Activated CD4-positive, alpha-beta T cell treated with anti-CD3 and anti-CD28 coated beads, Interleukin-2, Interleukin-6, amounts not matched to agents 100 ng/mL and 50 ng/mL, durations not matched to agents 16 hours and 8 hours (primary cell): ENCODE data around the gene NKAPL.

Experiments
- DNase-seq: peaks from one replicate; pipeline ENCODE4 v3.0.0-alpha.2; 2020

NKAPL gene

GRCh38 chr6:28258877-28259777, at the start of gene NKAPL:
NKAPL (plus strand) TSS chr6:28259297; CDS start chr6:28259372, 75 bp downstream.
- peak; percentile 38 for DNase-seq

- DNase-seq = no peak
Measured at GRCh38 chr6:28209753-28210535, 49.2 kb upstream of the NKAPL start.

DNA sequence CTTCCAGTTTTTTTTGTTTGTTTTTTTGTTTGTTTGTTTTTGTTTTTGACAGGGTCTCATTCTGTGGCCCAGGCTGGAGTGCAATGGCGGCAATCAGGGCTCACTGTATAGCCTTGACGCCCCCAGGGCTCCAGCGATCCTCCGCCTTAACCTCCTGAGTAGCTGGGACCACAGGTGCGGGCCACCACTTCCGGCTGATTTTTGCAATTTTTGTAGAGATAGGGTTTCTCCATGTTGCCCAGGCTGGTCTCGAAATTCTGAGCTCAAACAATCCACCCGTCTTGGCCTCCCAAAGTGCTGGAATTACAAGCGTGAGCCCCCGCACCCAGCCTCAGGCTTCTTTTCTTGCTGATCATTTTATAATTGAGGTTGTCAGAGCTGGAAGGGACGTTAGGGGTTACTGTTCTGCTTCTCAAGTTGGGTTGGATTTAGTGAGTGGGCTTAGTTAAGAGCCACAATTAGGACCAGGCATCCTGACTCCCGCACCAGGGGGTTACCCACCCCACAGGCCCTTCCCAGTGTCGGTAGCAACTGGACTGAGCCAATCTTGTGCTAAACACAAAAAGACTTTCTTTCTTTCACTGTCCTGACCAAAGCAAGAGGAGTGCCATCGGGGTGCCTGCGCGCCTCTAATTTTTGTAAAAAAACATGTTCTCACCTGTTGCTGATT, 47.1 kb upstream of the NKAPL start:
- DNase-seq = peak; percentile 17

DNA sequence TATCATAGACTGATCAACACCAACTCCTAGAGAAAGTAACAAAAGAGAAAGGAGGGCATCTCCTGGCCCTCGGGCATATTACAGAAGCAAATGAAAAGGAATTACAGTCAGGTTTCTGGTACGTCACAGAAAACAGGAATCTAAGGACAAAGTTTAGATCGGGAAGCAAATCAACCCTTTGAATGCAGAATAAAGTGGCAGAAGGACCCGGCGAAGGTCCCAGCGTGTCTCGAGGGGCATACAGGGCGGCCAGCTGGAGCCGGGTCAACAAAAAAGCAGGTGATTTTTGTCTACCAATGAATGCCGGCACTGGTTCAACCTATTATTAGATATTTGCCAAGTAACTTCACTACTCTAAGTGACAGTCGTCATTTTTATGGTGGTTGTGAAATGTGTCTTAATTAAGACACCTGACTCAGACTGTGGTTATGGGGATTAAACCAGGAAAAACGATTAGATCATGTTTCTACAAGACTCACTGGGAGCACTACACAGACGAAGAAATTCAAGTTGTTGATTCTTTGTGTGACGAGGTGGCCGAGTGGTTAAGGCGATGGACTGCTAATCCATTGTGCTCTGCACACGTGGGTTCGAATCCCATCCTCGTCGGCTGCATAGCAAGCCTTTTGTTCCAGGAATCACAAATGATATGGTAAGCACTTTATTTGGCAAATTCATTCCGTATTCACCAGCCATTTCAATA, 46.4 kb upstream of the NKAPL start:
- peak; percentile 90 for DNase-seq

- no peak for DNase-seq
Measured at GRCh38 chr6:28213213-28213523, 45.9 kb upstream of the NKAPL start.

DNA sequence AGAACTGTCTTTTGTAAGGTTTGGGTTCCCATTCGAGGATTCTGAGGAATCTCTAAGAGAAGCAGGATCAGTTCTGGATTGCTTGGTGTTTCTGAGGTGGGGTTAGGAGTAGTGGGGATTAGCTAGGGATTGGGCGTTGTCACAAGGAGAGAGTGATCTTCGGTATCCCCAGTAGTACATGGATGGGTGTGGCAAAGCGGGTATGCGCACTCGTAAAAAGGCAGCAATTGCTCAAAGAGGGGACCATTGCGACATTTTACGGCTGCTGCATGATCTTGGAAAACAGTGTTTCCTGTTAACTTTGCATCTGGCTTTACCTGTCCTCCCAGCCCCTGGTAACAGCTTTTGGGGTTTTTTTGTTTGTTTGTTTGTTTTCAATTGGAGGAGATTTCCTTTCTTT, 43.7 kb upstream of the NKAPL start:
- no peak for DNase-seq

- DNase-seq = no peak
Measured at GRCh38 chr6:28217890-28218289, 41.2 kb upstream of the NKAPL start.

DNA sequence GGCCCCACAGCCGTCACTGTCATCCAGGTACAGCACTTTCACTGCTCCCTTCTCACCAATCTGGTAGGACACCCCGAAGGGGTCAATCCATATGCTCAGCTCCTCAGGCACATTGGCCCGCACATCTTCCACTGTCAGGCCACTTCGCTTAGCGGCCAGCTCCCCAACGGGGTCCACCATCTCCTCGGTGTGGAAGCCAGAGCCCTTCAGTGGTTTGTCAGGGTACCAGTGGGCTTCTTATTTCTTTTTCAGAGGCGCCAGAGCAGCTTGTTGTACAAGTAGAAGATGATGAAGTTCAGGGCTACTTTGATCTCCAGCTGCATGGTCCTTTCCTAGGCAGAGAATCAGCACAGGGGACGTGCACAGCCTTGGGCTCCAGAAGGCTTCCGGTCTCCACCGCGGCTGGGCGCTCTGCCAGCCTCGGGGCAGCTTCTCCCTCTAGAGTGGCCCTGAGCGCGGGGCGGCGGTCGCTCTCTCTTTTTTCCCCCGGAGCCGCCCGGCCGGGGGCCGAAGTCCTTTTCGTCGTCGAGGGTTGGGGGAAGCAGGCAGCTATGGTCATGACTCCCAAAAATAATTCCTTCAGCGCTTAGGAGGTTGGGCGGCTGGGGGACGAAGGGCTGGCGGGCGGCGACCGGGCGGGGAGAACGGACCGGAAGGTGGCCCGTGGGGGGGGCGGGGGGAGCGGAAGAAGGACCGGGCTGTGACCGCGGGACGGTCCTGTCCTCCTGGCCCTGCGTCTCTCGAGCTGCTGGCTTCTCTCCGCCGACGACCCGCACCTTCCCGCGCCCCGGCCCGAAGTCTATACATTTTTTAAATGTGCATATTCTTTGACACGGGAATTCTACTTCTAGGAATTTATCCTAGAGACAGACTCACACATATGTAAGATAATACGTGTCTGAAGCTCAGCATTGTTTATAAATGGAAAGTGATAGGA, 40.5 kb upstream of the NKAPL start:
- DNase-seq = peak; percentile 37

GRCh38 chr6:28220257-28221133, 38.6 kb upstream of the NKAPL start:
- no peak for DNase-seq

DNA sequence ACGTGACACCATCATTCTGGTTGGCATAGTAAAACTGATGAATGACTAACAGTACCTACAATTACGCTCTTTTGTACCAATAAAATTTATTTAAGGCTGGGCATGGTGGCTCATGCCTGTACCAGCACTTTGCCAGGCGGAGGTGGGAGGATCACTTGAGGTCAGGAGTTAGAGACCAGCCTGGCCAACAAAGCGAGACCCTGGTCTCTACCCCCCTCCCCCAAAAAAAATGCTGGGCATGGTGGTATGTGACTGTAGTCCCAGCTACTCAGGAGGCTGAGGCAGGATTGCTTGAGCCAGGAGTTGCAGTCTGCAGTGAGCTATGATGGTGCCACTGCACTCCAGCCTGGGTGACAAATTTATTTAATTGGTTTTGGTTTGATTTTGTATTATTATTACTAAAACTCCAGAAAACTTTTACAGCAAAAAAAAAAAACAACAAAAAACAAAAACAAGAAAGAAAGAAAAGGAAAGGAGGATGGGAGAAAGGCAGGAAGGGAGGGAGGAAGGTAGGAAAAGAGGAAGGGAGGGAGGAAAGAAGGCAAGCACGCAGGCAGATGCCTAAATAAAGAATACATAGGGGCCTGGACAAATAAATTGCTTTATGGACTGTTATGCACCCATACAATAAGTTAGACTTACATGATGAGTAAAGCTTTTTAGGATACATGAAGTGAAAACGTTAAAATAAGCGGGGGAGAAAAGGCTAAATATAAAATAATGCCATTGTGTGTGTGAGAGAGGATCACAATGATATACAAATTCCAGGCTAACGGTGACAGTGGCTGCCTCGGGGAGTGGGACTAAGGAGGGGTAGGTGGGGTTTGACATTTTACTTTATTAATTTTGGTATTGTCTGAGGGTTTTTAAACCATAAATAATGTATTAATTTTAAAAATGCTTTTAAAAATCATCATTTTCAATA, 34.7 kb upstream of the NKAPL start:
- no peak for DNase-seq

GRCh38 chr6:28225056-28225834, 33.9 kb upstream of the NKAPL start, which contains the start of gene ZSCAN9:
ZSCAN9 (plus strand) TSS chr6:28225275; CDS start chr6:28227085, 1,810 bp downstream.
- DNase-seq = peak; percentile 66

DNA sequence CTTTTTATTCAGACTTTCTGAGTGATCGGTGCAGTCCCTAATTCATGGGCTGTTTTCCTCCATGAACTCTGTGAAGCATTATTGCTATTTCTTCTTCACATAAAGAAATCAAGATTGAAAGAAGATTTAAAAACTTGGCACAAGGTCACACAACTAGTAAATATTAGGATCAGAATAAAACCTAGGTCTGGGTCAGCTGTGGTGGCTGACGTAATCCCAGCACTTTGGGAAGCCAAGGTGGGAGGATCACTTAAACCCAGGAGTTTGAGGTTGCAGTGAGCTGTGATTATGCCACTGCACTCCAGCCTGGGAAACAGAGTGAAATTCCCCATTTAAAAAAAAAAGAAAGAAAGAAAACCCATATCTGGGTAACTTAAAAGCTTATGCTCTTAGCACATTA, 32.6 kb upstream of the NKAPL start:
- DNase-seq = no peak

GRCh38 chr6:28232785-28233184, 26.3 kb upstream of the NKAPL start:
- no peak for DNase-seq

- DNase-seq = no peak
Measured at GRCh38 chr6:28235912-28236452, 23.1 kb upstream of the NKAPL start.

- DNase-seq = no peak
Measured at GRCh38 chr6:28239636-28240035, 19.5 kb upstream of the NKAPL start.

DNA sequence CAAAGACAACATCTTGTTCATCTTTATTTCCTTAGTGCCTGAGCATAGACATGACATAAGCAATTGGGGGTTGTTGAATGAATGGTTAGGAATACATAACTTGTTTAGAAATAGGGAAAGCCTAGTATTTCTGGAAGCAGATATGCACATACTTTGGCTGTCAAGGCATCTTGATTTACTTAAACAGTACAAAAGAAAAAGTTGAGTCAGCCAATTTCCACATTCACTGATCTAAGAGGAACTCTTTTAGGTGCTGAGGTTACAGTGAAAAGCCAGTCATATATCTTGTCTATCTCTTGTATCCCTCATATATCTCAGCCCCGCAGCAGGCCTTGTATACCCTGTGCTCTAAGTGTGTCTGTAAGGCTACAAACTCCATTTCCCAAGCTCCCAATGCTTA, 18.6 kb upstream of the NKAPL start:
- no peak for DNase-seq

- no peak for DNase-seq
Measured at GRCh38 chr6:28243946-28244345, 15.2 kb upstream of the NKAPL start.

DNA sequence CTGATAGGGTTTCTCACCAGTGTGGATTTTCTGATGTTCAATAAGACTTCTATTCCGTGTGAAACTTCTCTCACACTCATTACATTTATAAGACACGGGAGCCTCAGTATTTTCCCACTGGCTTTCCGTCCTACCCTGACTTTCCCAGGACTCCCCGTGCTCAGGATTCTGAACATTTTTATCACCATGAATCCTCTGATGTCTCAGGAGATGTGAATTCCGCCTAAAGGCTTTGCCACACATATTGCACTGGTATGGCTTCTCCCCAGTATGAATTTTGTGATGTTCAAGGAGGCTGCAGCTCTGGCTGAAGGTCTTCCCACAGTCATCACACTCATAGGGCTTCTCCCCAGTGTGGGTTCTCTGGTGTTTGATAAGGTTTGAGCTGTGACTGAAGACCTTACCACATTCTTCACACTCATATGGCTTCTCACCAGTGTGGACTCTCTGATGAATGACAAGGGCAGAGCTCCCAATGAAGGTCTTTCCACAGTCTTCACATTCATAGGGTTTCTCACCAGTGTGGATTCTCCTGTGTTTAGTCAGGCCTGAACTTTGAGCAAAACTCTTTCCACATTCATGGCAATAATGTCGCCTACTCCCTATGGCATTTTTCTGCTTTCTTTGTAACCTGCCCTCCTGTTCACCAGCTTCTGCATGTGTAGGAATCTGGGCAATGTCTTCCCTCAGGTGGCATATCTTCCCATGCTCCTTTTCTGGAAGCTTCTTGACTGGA, 13.7 kb upstream of the NKAPL start:
- DNase-seq = no peak
